Psoas muscle (tissue), 8 donors: ENCODE data around the gene CCDC39. TPM values are rescaled to one million over a fixed set of nuclear protein-coding genes. Genes with fewer than 3 reads are reported as not detected.

Source experiments
- ATAC-seq, 4 donors: fragments of 200-7000 bp; cut with Tn5 transposase; one replicate each; pipeline ENCODE4 v1.9.1; 2020; ENCODE audit warnings: moderate library complexity in 3 of 4, mild to moderate bottlenecking in 2 of 4
- DNase-seq, 2 donors: peaks; one replicate each; pipeline ENCODE4 v3.0.0-alpha.2; 2020
- H3K27ac ChIP-seq: fragments of 200-600 bp; one replicate; pipeline ENCODE4 v1.8.0; 2022
- H3K27me3 ChIP-seq, 3 donors: fragments of 200-600 bp in 1 of 3; one replicate each; pipeline versions ENCODE4 v1.6.1 to v1.8.0; 2013 to 2022; ENCODE audit warnings: low read length in 2 of 3, mild to moderate bottlenecking in 2 of 3, moderate library complexity in 1 of 3; ENCODE audit not compliant: insufficient read depth in 3 of 3
- H3K36me3 ChIP-seq, 2 donors: fragments of 200-600 bp in 1 of 2; one replicate each; pipeline versions ENCODE4 v1.6.1 to v1.8.0; 2013 to 2022; ENCODE audit warnings: low read depth in 1 of 2, mild to moderate bottlenecking in 1 of 2, moderate library complexity in 1 of 2; ENCODE audit not compliant: insufficient read depth in 1 of 2
- H3K4me1 ChIP-seq: fragments of 200-600 bp; one replicate; pipeline ENCODE4 v1.8.0; 2022
- H3K4me3 ChIP-seq: fragments of 200-600 bp; one replicate; pipeline ENCODE4 v1.8.0; 2022; ENCODE audit warnings: mild to moderate bottlenecking
- H3K9me3 ChIP-seq: fragments of 200-600 bp; one replicate; pipeline ENCODE4 v1.8.0; 2022
- WGBS, 3 donors: extraction: QIAGEN DNeasy Blood & Tissue Kit; methylation state at CpG; one replicate each; pipeline versions ENCODE4 v1.1.6 to v1.1.7; 2013; 5-methylcytosine and 5-hydroxymethylcytosine counted together
- intact Hi-C, 2 donors: fragments of 100-400 bp; cut with DNase I; formaldehyde crosslinking; loops; one replicate each; pipeline versions ENCODE4 v1.11.0 to v1.14.2; 2022
- polyA plus RNA-seq, 3 donors: library from polyadenylated mRNA; stranded (reverse); fragments of 200-250 nt; gene quantifications; one replicate each; pipeline ENCODE4 v1.2.3, GENCODE V29; 2013
- total RNA-seq, 4 donors: library from RNA; stranded (reverse); fragmentation: NEBNext Ultra II Directional in 2 of 4; extraction: Animal tissue kit (Norgen Biotek cat#: 25700) in 2 of 4; gene quantifications; one replicate each; pipeline versions ENCODE4 v1.2.1 to v1.2.4, GENCODE V29; 2021 to 2023
- TF ChIP-seq, protein P1 (sequence below): fragments of 200-600 bp; IDR thresholded peaks from one replicate; pipeline ENCODE4 v1.8.0; 2022; ENCODE audit warnings: antibody characterized with exemption
- donor health status: healthy with polysubstance abuse.
- donor health status: DM: no; HTN: no; CAD: no; lungs with moderate emphysema.
- donor health status: Bipolar disorder and iron deficiency.
- donor health status: healthy.
- donor health status: DM: yes; HTN: yes; CAD: no.
- donor health status: DM: no; HTN: no; CAD: no.
- donor health status: DM: no; HTN: no; CAD: no.
- donor health status: DM: yes; HTN: yes; CAD: no.

CCDC39 gene
- total and polyA plus RNA-seq, 7 donors, result 0.03 to 0.86 (median 0.74) TPM; not detected in 1

DNA sequence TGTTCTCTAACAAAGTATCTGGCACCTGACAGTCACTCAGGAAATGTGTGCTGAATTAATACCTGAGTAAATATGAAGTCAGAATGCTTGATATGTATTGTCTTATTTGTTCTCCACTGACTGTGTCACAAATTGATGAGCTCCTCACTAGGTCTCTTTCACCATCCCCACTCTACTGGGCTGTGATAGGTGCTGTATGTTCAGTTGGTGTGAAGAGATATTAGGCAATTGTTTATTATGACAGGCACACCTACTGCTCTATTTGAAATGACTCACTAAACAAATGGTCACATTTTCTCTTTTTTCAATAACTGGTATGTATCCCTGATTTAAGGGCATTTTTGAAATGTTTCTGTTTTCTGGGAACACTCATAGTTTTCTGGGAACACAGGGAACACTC is 25.2 kb upstream of the CCDC39 start:
- no peaks in the 10 kb centered on the region for H3K9me3 ChIP-seq
- DNase-seq (no peak), ATAC-seq (no peak)
- H3K4me1 ChIP-seq, result no peaks in the 10 kb centered on the region
- no peak overlapping the region for H3K27ac ChIP-seq
- H3K4me3 ChIP-seq, result no peak overlapping the region
- TF ChIP-seq, protein P1, sequence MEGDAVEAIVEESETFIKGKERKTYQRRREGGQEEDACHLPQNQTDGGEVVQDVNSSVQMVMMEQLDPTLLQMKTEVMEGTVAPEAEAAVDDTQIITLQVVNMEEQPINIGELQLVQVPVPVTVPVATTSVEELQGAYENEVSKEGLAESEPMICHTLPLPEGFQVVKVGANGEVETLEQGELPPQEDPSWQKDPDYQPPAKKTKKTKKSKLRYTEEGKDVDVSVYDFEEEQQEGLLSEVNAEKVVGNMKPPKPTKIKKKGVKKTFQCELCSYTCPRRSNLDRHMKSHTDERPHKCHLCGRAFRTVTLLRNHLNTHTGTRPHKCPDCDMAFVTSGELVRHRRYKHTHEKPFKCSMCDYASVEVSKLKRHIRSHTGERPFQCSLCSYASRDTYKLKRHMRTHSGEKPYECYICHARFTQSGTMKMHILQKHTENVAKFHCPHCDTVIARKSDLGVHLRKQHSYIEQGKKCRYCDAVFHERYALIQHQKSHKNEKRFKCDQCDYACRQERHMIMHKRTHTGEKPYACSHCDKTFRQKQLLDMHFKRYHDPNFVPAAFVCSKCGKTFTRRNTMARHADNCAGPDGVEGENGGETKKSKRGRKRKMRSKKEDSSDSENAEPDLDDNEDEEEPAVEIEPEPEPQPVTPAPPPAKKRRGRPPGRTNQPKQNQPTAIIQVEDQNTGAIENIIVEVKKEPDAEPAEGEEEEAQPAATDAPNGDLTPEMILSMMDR, result no peak
- H3K27me3 ChIP-seq, result no peaks in the 10 kb centered on the region
- peaks cover 0 to 12% of the 10 kb centered on the region in 2 donors for H3K36me3 ChIP-seq
- intact Hi-C loops, result no loop called here

DNA sequence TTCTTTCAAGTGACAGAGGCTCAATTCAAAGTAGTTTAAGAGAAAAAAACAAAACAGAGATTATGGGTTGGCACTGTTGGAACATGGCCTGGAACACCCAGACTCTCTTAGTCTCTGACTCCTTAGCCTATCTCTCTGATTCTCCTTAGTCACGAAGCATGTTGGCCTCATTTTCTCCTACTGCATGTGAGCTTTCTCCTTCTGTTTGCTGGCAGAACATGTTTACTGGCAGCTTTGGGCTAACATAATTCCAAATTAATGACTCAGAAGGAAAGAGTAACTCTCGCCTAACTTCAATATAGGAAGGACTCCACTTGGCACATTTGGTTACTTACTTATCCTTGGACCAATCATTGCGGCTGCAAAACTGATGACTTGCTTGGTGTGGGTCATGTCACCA is 21.7 kb upstream of the CCDC39 start:
- DNase-seq (no peak), ATAC-seq (no peak)
- no peak overlapping the region for H3K4me3 ChIP-seq
- H3K36me3 ChIP-seq, result no peaks in the 10 kb centered on the region
- H3K27me3 ChIP-seq, result no peaks in the 10 kb centered on the region
- WGBS, 3 donors, result 61 to 77% (median 73%) methylated on average over 3 of the region's 3 CpGs
- H3K4me1 ChIP-seq, result no peaks in the 10 kb centered on the region
- TF ChIP-seq, protein P1, result no peak
- no peak overlapping the region for H3K27ac ChIP-seq
- H3K9me3 ChIP-seq, result no peaks in the 10 kb centered on the region
- intact Hi-C loops, result no loop called here

DNA sequence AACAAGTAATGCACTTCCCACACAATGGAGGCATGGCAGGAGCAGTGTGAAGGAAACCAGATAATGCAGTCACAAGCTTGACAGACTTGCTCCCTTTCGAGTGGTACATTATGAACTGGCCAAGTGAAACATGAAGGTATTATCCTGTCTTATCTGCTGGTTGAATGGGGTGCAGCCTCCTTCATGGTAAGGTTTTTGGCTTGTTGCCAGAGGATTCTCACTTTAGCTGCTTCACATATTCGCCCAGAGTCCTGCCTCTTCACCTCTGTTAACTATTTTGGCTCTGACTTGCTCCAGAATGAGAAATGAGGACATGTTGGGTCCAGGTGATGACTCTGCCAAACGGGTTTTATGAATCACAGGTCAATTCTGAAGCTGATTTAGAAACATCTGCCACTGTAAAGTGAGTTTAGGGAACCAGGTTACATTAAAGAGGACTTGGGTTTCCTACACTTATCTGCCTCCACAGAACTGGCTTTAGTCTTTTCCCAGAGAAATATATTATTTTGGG is 19.5 kb upstream of the CCDC39 start:
- no peaks in the 10 kb centered on the region for H3K27me3 ChIP-seq
- H3K36me3 ChIP-seq, result no peaks in the 10 kb centered on the region
- H3K9me3 ChIP-seq, result no peaks in the 10 kb centered on the region
- DNase-seq (no peak), ATAC-seq (no peak)
- intact Hi-C loops, result no loop called here
- no peak overlapping the region for H3K27ac ChIP-seq
- 38 to 53% (median 46%) methylated on average over 3 of the region's 3 CpGs for WGBS, 3 donors
- TF ChIP-seq, protein P1, result no peak
- no peaks in the 10 kb centered on the region for H3K4me1 ChIP-seq
- no peak overlapping the region for H3K4me3 ChIP-seq

DNA sequence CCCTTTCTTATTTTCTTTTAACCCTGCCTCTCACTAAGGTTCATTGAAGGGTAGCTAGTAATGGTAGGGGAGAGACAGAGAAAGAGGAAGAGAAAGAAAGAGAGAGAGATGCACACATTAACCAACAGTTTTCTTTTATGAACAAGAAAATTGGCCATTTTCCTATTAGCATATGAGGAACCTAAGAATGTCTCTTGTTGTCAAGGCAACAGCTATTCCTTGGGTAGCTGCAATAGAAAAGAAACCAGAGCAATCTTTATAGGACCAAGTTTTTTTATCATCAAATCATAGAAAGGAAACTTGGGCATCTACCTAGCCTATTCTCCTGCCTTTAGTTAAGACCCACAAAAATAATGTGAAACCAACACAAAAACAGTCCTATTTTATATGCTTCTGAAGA is 15.0 kb upstream of the CCDC39 start:
- Histone ChIP-seq H3K27me3 (no peaks in the 10 kb centered on the region), H3K4me1 (no peaks in the 10 kb centered on the region), H3K27ac (no peak overlapping the region), H3K4me3 (no peak overlapping the region), H3K36me3 (no peaks in the 10 kb centered on the region), H3K9me3 (no peaks in the 10 kb centered on the region)
- DNase-seq (no peak), ATAC-seq (no peak)
- TF ChIP-seq, protein P1, result no peak
- intact Hi-C loops, result no loop called here

DNA sequence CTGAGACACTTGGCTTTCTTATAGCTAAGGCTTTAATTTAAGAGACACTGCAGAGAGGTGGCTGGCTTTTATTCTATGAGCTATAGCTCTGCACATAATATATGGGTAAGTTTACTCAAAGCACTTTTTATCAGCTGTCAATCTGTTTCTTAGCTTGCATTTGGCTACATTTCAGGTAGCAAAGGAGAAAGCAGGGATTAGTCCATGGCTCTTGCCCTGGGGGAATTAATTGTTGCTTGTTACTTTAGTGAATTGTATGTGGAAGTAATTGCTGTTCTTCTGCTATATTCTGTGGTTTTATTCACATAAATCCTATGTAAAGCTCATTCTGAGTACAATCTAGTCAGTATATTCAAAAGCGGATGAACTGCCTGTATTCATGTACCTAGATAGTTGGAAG is 14.4 kb upstream of the CCDC39 start:
- H3K27me3 ChIP-seq, result no peaks in the 10 kb centered on the region
- H3K27ac ChIP-seq, result no peak overlapping the region
- H3K4me3 ChIP-seq, result no peak overlapping the region
- ATAC-seq (no peak), DNase-seq (no peak)
- intact Hi-C loops, result no loop called here
- TF ChIP-seq, protein P1, result no peak
- H3K4me1 ChIP-seq, result no peaks in the 10 kb centered on the region
- no peaks in the 10 kb centered on the region for H3K9me3 ChIP-seq
- WGBS, 3 donors, result 88 to 92% (median 92%) methylated on average over 1 of the region's 1 CpG
- no peaks in the 10 kb centered on the region for H3K36me3 ChIP-seq
